Uterus (tissue), 2 donors: ENCODE data around the gene IFNLR1.

ENCODE experiments used
- POLR2A ChIP-seq, 2 donors: fragments of 450-650 bp; IDR thresholded peaks; one replicate each; pipeline ENCODE4 v1.6.1; 2016; ENCODE audit warnings: antibody characterized with exemption in 2 of 2, mild to moderate bottlenecking in 1 of 2, moderate library complexity in 1 of 2
- TF ChIP-seq, protein P1 (sequence below), 4 experiments: fragments of 200-600 bp in 2 of 4; fragments of 450-650 bp in 2 of 4; sonication (generic) in 2 of 4; IDR thresholded peaks; one replicate each; pipeline ENCODE4 v1.5.1; 2016 to 2019; ENCODE audit warnings: antibody characterized with exemption in 4 of 4, mild to moderate bottlenecking in 2 of 4, moderate library complexity in 1 of 4

DNA sequence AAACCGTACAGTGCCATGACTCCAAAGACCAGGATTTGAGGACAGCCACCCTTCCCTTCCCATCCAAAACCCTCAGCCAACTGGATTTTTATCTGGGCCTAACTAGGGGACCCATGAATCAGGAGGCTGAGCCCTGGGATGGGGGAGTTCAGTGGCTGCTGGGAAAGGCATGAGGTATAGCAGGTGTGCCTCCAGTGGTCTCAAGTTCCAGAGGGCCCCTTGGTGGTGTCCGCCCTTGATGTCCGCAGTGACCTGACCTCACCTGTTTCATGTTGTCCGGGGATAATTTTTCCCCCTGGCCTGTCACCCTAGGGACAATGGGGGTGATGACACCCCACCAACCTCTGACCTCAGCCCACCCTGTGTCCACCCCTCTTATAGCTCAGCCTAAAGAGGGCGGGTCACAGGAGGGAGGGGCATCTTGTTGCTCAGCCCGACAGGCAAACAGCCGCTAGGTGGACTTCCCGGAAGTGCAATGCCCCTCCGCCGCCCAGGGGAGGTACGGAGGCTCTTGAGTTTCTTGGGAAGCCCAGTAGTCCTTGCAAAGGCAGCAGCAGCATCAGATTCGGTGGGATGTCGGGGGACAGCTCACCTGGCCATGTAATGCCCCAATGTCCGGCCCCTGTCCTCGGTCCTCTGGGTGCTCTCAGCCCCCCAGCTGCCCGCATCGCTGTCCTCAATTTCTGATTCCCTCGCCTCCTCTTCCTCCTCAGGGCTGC, 30.4 kb downstream of the IFNLR1 start:
- TF ChIP-seq, protein P1, sequence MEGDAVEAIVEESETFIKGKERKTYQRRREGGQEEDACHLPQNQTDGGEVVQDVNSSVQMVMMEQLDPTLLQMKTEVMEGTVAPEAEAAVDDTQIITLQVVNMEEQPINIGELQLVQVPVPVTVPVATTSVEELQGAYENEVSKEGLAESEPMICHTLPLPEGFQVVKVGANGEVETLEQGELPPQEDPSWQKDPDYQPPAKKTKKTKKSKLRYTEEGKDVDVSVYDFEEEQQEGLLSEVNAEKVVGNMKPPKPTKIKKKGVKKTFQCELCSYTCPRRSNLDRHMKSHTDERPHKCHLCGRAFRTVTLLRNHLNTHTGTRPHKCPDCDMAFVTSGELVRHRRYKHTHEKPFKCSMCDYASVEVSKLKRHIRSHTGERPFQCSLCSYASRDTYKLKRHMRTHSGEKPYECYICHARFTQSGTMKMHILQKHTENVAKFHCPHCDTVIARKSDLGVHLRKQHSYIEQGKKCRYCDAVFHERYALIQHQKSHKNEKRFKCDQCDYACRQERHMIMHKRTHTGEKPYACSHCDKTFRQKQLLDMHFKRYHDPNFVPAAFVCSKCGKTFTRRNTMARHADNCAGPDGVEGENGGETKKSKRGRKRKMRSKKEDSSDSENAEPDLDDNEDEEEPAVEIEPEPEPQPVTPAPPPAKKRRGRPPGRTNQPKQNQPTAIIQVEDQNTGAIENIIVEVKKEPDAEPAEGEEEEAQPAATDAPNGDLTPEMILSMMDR (IDR thresholded peaks at IDR 0.05), result no peak
- TF ChIP-seq POLR2A (IDR thresholded peaks at IDR 0.05), result no peak
